ENCODE results near the gene TTLL10.
A peak's percentile ranks its signal among the peaks of the same experiment; 100 is the strongest.

- TF ChIP-seq SIN3A (conservative IDR thresholded peaks at IDR 0.05 in 1 of 2, IDR thresholded peaks at IDR 0.05 in 1 of 2; ENCODE audit: low read depth in 1 of 2, low read length in 2 of 2) (no peak), KDM5A (IDR thresholded peaks at IDR 0.05; ENCODE audit: low read length) (no peak), E2F6 (IDR thresholded peaks at IDR 0.05) (no peak), CTCF (IDR thresholded peaks at IDR 0.05; ENCODE audit: control extremely low read depth in 1 of 3, insufficient read depth in 1 of 3, low read depth in 1 of 3, low read length in 3 of 3) (peak in 2 of 3 experiments; percentile 9 to 11; a peak in 2 of 4 replicates), GTF2F1 (IDR thresholded peaks at IDR 0.05; ENCODE audit: borderline replicate concordance, low read depth, low read length) (no peak), RBBP5 (IDR thresholded peaks at IDR 0.05; ENCODE audit: borderline replicate concordance, low read depth, low read length) (no peak), SRF (IDR thresholded peaks at IDR 0.05; ENCODE audit: low read depth, low read length) (no peak), POLR2A (IDR thresholded peaks at IDR 0.05; ENCODE audit: control extremely low read depth in 1 of 2, low read depth in 2 of 2, low read length in 2 of 2) (no peak)
Measured at GRCh38 chr1:1206966-1207531, 33.4 kb downstream of the TTLL10 start.

Data from H1 (cell line).